ENCODE measurements around the gene FUS. TPM values are rescaled to one million over a fixed set of nuclear protein-coding genes. Genes with fewer than 3 reads are reported as not detected.
"Not testable (repeated sequence)": the region's sequence is repeated elsewhere in the genome, so short reads cannot be mapped to it uniquely, and the experiment has no call there.

Gene FUS
- total and polyA plus RNA-seq, 2 donors (not counting 3 experiments of a cell fraction or from before 2014, with no cell fraction given) = 307 to 569 TPM

GRCh38 chr16:31149894-31150890, 29.7 kb upstream of the FUS start, which contains the start of gene PRSS36:
Gene PRSS36, minus strand, starts transcription at chr16:31150066. Its CDS starts 31 bp downstream, at chr16:31150035.
- no peaks in the 10 kb centered on the region for H3K79me2 ChIP-seq (ENCODE audit: control insufficient read depth, insufficient read depth, low read length)
- no peak within 1 kb of the TSS for H3K4me3 ChIP-seq (replicated peaks in 1 of 3; ENCODE audit: insufficient read depth in 1 of 3, low read depth in 1 of 3, low read length in 3 of 3)
- H3K9ac ChIP-seq (replicated peaks; ENCODE audit: extremely low read depth, insufficient read depth, low read length) = no peak within 1 kb of the TSS
- BruUV-seq (replicated peaks) = no TSS peak
- no peaks in the 10 kb centered on the region for H3K9me1 ChIP-seq (replicated peaks; ENCODE audit: control insufficient read depth, extremely low read depth, insufficient read depth, low read length)
- no peaks in the 10 kb centered on the region for H3K9me3 ChIP-seq (replicated peaks; ENCODE audit: control insufficient read depth, insufficient read depth, low read length)
- intact Hi-C loops (cut with micrococcal nuclease) (no loop called here), dilution Hi-C loops (cut with MboI; ENCODE audit: extremely low pct_ligation_motif_present, low sequenced_read_pairs) (no loop called here)
- H3K36me3 ChIP-seq (ENCODE audit: control insufficient read depth in 2 of 2, extremely low read depth in 1 of 2, insufficient read depth in 2 of 2, low read length in 2 of 2) = no peaks in the 10 kb centered on the region
- FAIRE-seq (no peak), DNase-seq (ENCODE audit: low read depth, low spot score) (no peak)
- ChIA-PET POLR2A (no interaction called here), CTCF (no interaction called here)
- no peaks in the 10 kb centered on the region for H3K4me1 ChIP-seq (ENCODE audit: control insufficient read depth, extremely low read depth, insufficient read depth, low read length)
- no peak for TF ChIP-seq CTCF (IDR thresholded peaks at IDR 0.05; ENCODE audit: extremely low read depth in 1 of 2, insufficient read depth in 1 of 2, low read depth in 1 of 2, low read length in 2 of 2)
- H4K20me1 ChIP-seq (replicated peaks; ENCODE audit: control insufficient read depth, extremely low read depth, insufficient read depth, low read length) = no peaks in the 10 kb centered on the region
- no peak within 1 kb of the TSS for H2AFZ ChIP-seq (ENCODE audit: low read depth, low read length)
- H3K27me3 ChIP-seq (ENCODE audit: control insufficient read depth in 2 of 2, insufficient read depth in 2 of 2, low read length in 2 of 2) = peaks cover 15 to 25% of the 10 kb centered on the region in 2 experiments
- no peak within 1 kb of the TSS for H3K4me2 ChIP-seq (ENCODE audit: insufficient read depth, low read length)
- H3K27ac ChIP-seq (ENCODE audit: insufficient read depth, low read depth, low read length) = no peak within 1 kb of the TSS

DNA sequence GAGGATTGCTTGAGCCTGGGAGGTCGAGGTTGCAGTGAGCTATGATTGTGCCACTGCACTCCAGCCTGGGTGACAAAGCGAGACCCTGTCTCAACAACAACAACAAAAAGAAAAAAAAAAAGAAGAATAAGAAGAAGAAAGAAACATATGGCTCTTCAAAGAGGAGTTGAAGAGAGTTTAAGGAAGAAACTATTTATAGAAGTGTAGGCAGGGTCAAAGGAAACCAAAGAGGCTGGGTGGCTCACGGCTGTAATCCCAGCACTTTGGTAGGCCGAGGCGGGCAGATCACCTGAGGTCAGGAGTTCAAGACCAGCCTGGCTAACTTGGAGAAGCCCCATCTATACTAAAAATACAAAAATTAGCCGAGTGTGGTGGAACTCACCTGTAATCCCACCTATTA, 29.0 kb upstream of the FUS start:
- H3K27me3 ChIP-seq (ENCODE audit: control insufficient read depth in 2 of 2, insufficient read depth in 2 of 2, low read length in 2 of 2) = peaks cover 15 to 20% of the 10 kb centered on the region in 2 experiments
- intact Hi-C loops (cut with micrococcal nuclease); H2AFZ ChIP-seq (ENCODE audit: low read depth, low read length); FAIRE-seq; dilution Hi-C loops (cut with MboI; ENCODE audit: extremely low pct_ligation_motif_present, low sequenced_read_pairs); H3K4me3 ChIP-seq (replicated peaks in 1 of 3; ENCODE audit: insufficient read depth in 1 of 3, low read depth in 1 of 3, low read length in 3 of 3); POLR2A ChIA-PET; H3K4me1 ChIP-seq (ENCODE audit: control insufficient read depth, extremely low read depth, insufficient read depth, low read length); H4K20me1 ChIP-seq (replicated peaks; ENCODE audit: control insufficient read depth, extremely low read depth, insufficient read depth, low read length); H3K27ac ChIP-seq (ENCODE audit: insufficient read depth, low read depth, low read length); H3K79me2 ChIP-seq (ENCODE audit: control insufficient read depth, insufficient read depth, low read length); H3K9me1 ChIP-seq (replicated peaks; ENCODE audit: control insufficient read depth, extremely low read depth, insufficient read depth, low read length); H3K36me3 ChIP-seq (ENCODE audit: control insufficient read depth in 2 of 2, extremely low read depth in 1 of 2, insufficient read depth in 2 of 2, low read length in 2 of 2); H3K9me3 ChIP-seq (replicated peaks; ENCODE audit: control insufficient read depth, insufficient read depth, low read length); DNase-seq (ENCODE audit: low read depth, low spot score); BruUV-seq (replicated peaks); H3K4me2 ChIP-seq (ENCODE audit: insufficient read depth, low read length); H3K9ac ChIP-seq (replicated peaks; ENCODE audit: extremely low read depth, insufficient read depth, low read length): not testable (repeated sequence)
- CTCF ChIA-PET = interaction anchor here (1.7 kb wide), 1 partner anchor 8 kb away, joined by 7 read pairs; no protein-coding TSS in a partner anchor
